GM06990 (cell line): ENCODE results near the gene LRBA.
"Not testable (repeated sequence)": the region's sequence is repeated elsewhere in the genome, so short reads cannot be mapped to it uniquely, and the experiment has no call there.

Experiments used
- DNase-seq: peaks from one replicate; pipeline ENCODE4 v3.0.0-alpha.2; 2011; ENCODE audit not compliant: insufficient read length; ENCODE audit errors: extremely low read depth
- H3K27me3 ChIP-seq: replicated peaks from 2 replicates; pipeline ENCODE4 v1.6.0; 2011; ENCODE audit warnings: low read length; ENCODE audit not compliant: control insufficient read depth, insufficient read depth
- H3K36me3 ChIP-seq: 2 replicates; pipeline ENCODE4 v1.5.1; 2011; ENCODE audit warnings: low read length; ENCODE audit not compliant: control insufficient read depth, insufficient read depth
- H3K4me3 ChIP-seq: replicated peaks from 2 replicates; pipeline ENCODE4 v1.5.1; 2011; ENCODE audit warnings: low read depth, mild to moderate bottlenecking, control low read depth, low read length
- TF ChIP-seq, protein P1 (sequence below): IDR thresholded peaks from 2 replicates; pipeline ENCODE4 v1.5.1; 2011; ENCODE audit warnings: low read length, control low read depth, mild to moderate bottlenecking, inconsistent platforms; ENCODE audit not compliant: insufficient read depth, poor library complexity, severe bottlenecking

LRBA gene

DNA sequence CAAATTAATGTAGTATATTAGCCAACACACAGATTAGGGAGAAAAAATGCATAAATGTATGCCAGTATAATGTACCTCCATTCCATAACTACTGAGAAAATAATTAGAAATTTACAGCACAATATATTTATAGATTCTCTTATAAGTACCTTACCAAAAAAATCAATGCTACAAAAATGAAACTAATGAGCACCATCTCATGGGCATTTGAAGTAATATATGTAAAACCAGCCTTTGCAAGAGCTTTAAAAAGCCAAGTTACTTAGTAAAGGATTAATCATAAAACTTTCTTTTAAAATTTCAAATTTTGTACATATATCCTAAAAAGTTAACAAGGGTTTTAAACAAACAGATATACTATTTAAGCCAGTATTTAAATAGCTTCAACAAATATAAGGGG, 43.2 kb downstream of the LRBA start:
- no peak for DNase-seq
- Histone ChIP-seq H3K36me3 (no peaks in the 10 kb centered on the region), H3K27me3 (no peaks in the 10 kb centered on the region), H3K4me3 (no peak overlapping the region)
- TF ChIP-seq, protein P1, sequence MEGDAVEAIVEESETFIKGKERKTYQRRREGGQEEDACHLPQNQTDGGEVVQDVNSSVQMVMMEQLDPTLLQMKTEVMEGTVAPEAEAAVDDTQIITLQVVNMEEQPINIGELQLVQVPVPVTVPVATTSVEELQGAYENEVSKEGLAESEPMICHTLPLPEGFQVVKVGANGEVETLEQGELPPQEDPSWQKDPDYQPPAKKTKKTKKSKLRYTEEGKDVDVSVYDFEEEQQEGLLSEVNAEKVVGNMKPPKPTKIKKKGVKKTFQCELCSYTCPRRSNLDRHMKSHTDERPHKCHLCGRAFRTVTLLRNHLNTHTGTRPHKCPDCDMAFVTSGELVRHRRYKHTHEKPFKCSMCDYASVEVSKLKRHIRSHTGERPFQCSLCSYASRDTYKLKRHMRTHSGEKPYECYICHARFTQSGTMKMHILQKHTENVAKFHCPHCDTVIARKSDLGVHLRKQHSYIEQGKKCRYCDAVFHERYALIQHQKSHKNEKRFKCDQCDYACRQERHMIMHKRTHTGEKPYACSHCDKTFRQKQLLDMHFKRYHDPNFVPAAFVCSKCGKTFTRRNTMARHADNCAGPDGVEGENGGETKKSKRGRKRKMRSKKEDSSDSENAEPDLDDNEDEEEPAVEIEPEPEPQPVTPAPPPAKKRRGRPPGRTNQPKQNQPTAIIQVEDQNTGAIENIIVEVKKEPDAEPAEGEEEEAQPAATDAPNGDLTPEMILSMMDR: no peak

DNA sequence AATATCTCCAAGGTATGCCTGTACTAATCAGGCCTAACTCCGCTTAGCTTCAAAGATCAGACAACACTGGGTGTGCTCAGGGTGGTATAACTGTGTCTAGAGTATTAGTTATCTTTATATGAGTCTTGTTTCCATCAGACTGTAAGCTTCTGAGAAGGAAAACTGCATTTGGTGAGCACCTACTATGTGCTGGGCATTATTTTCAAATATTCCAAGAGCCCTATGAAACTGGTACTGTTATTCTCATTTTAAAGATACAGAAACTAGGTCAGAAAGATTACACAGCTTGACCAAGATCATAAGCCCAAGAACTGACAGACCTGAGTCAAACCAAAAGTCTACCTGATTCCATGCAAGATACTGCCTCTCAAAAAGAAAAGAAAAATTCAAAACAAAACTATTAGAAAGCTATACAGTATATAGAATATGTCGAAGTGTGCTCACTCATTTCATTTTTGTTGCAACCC, 44.4 kb downstream of the LRBA start:
- DNase-seq: no peak
- no peak overlapping the region for H3K4me3 ChIP-seq
- TF ChIP-seq, protein P1: no peak
- no peaks in the 10 kb centered on the region for H3K27me3 ChIP-seq
- H3K36me3 ChIP-seq: no peaks in the 10 kb centered on the region

- DNase-seq: no peak
- TF ChIP-seq, protein P1: no peak
- Histone ChIP-seq H3K27me3 (no peaks in the 10 kb centered on the region), H3K36me3 (no peaks in the 10 kb centered on the region), H3K4me3 (no peak overlapping the region)
Observed at GRCh38 chr4:150964754-150965153, 50.3 kb downstream of the LRBA start.

- not testable (repeated sequence) for H3K36me3 ChIP-seq, H3K4me3 ChIP-seq, H3K27me3 ChIP-seq, DNase-seq
Observed at GRCh38 chr4:150963602-150964345, 51.3 kb downstream of the LRBA start.

GRCh38 chr4:150962245-150962644, 52.8 kb downstream of the LRBA start:
- Histone ChIP-seq H3K4me3 (no peak overlapping the region), H3K27me3 (no peaks in the 10 kb centered on the region), H3K36me3 (no peaks in the 10 kb centered on the region)
- DNase-seq: peak; percentile 44
- TF ChIP-seq, protein P1: no peak

GRCh38 chr4:150961566-150961965, 53.5 kb downstream of the LRBA start:
- Histone ChIP-seq H3K27me3 (no peaks in the 10 kb centered on the region), H3K36me3 (no peaks in the 10 kb centered on the region), H3K4me3 (no peak overlapping the region)
- no peak for DNase-seq
- TF ChIP-seq, protein P1: no peak
